SJCRH30 (cell line): ENCODE measurements around the gene COMMD10. TPM values are rescaled to one million over a fixed set of nuclear protein-coding genes. Genes with fewer than 3 reads are reported as not detected.

Source experiments
- DNase-seq, 2 experiments: peaks; one replicate each; pipeline ENCODE4 v3.0.0-alpha.2; 2015 to 2020
- H3K27ac ChIP-seq: fragments of 250-450 bp; sonication (Bioruptor Pico); 2 replicates; pipeline ENCODE4 v1.5.1; 2020; ENCODE audit warnings: mild to moderate bottlenecking, moderate library complexity
- H3K27me3 ChIP-seq: fragments of 250-450 bp; sonication (Bioruptor Pico); 2 replicates; pipeline ENCODE4 v1.5.1; 2020; ENCODE audit warnings: mild to moderate bottlenecking, moderate library complexity
- H3K36me3 ChIP-seq: fragments of 250-450 bp; sonication (Bioruptor Pico); 2 replicates; pipeline ENCODE4 v1.5.1; 2020; ENCODE audit warnings: mild to moderate bottlenecking, moderate library complexity
- H3K4me1 ChIP-seq: fragments of 250-450 bp; sonication (Bioruptor Pico); 2 replicates; pipeline ENCODE4 v1.5.1; 2020; ENCODE audit warnings: mild to moderate bottlenecking, moderate library complexity
- H3K4me3 ChIP-seq: fragments of 250-450 bp; sonication (Bioruptor Pico); 2 replicates; pipeline ENCODE4 v1.5.1; 2020; ENCODE audit warnings: mild to moderate bottlenecking, moderate library complexity
- H3K9me3 ChIP-seq: fragments of 250-450 bp; sonication (Bioruptor Pico); replicated peaks from 2 replicates; pipeline ENCODE4 v1.5.1; 2020; ENCODE audit warnings: mild to moderate bottlenecking, moderate library complexity
- total RNA-seq: library from RNA; depleted of rRNA; stranded (reverse); fragments of >200 nt; shearing (Covaris generic); gene quantifications from 2 replicates; pipeline ENCODE4 v1.2.3, GENCODE V29; 2014; rRNA removed

The COMMD10 gene
- 56.2 and 56.8 TPM in 2 replicates for total RNA-seq

DNA sequence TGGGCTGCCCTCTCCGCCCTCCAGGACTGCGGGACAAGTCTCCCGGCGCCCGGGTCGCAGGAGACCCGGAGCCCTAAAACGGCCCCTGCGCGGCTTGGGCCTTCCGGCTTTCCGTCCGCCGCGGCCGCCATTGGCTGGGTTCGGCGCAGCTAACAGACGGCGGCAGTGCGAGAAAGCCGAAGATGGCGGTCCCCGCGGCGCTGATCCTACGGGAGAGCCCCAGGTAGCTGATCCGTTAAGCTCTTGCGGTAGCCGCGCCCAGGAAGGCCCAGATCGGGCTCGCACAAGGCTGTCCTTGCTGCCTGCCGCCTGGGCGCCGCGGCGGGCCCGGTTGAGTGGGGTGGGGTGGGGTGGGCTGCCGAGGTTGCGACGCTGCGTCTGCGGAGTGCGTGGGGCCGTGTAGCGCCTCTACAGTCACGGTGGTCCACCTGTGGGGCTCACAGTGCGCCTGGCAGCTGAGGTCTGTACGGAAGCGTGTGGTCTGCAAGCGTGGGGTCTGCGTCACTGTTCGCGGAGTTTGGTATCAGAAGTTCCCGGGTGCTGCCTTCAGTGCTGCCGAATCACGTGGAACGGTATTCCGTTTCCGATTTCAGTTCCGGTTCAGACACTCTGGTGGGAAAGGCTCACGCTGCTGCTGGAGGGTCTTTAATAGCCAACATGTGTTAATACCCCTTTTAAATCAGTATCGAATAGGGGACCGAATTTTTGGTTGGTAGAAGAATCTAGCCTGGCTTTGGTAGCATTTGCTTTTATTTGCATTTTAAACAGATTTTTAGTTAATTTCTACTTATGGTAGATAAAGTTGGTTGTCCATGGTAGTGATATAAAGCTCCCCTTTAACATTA is at the start of gene COMMD10:
Gene COMMD10 (plus strand): TSS at position 155 of the 845 bp plus-strand sequence.
- Histone ChIP-seq H3K36me3 (peaks cover 8% of the 10 kb centered on the region; the same call in 1 of the 2 replicates), H3K4me3 (peak within 1 kb of the TSS; percentile 87), H3K9me3 (0 out of 2 replicates have a peak, but pooled peaks cover 6% of the 10 kb centered on the region), H3K27me3 (no peaks in the 10 kb centered on the region), H3K4me1 (no peaks in the 10 kb centered on the region), H3K27ac (peak within 1 kb of the TSS; percentile 93)
- peak; percentile 86 to 90 for DNase-seq

DNA sequence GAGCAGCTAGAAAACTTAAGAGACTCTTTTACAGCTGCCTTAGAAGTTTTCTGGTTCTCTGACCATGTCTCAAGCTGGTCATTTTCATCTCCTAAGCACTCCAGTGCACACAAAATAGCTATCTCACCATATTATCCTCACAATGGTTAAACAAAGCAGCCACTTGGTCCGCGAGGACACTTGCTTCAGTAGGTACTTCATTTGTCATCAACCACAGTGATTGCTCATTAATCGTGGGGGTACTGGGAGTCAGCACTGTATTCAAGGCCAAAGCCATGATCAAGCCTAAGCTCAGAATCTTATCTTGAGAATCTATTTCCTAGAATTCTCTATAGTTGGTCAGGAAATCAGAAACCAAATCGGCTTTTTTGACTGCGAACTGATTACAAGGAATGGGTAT is 49.7 kb upstream of the COMMD10 start:
- Histone ChIP-seq H3K27ac (no peak overlapping the region), H3K4me3 (no peak overlapping the region), H3K36me3 (no peaks in the 10 kb centered on the region), H3K9me3 (no peaks in the 10 kb centered on the region), H3K4me1 (peaks cover 12% of the 10 kb centered on the region), H3K27me3 (no peaks in the 10 kb centered on the region; the same call in 1 of the 2 replicates)
- no peak for DNase-seq

DNA sequence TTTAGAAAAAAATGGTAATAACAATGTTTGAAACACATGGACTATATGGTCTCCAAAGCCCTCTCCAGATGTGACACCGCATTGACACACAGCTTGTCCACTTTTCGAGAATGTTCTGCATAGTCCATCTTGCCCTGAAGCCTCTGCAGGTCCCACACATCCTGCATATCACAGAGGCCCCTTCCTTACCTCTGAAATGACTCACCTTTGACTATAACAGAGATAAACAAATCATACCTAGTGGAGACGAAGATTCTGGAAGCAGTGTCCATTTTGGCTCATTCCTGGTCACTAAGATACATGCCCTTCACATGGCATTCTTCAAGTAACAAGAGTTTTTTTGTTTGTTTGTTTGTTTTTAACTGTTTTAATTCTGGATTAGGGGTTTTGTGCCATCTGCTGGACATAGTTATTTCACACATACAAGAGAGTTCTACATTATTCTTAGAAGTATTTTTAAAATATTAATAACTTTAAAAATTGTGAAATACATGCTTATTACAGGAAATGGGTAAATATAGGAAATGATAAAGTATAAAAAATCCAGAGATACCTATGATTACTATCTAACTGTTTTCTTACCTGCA is 47.5 kb upstream of the COMMD10 start:
- Histone ChIP-seq H3K9me3 (no peaks in the 10 kb centered on the region), H3K27me3 (no peaks in the 10 kb centered on the region; the same call in 1 of the 2 replicates), H3K27ac (no peak overlapping the region), H3K36me3 (no peaks in the 10 kb centered on the region), H3K4me1 (no peaks in the 10 kb centered on the region), H3K4me3 (no peak overlapping the region)
- no peak for DNase-seq

DNA sequence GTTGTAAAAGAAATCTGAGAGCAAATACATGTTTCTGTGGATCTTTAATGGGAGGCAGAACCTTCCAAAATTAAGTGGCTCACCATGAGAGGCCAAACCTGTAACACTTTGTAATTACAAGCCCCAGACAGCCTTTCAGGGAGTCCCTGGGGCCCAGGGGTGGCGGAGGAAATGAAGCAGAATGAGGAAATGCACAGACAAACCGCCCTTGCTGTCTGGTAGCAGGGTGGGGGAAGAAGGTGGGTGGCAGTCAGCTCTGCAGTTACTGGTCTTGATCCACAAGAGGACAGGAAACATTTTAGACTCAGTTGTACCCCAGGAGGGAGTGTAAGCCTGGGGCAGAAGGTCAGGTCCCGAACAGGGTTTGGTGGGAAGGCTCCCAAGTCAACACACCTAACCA is 46.0 kb upstream of the COMMD10 start:
- no peaks in the 10 kb centered on the region for H3K4me1 ChIP-seq
- DNase-seq = no peak
- no peaks in the 10 kb centered on the region for H3K9me3 ChIP-seq
- H3K36me3 ChIP-seq = no peaks in the 10 kb centered on the region
- H3K27me3 ChIP-seq = no peaks in the 10 kb centered on the region; the same call in 1 of the 2 replicates
- no peak overlapping the region for H3K27ac ChIP-seq
- H3K4me3 ChIP-seq = no peak overlapping the region

DNA sequence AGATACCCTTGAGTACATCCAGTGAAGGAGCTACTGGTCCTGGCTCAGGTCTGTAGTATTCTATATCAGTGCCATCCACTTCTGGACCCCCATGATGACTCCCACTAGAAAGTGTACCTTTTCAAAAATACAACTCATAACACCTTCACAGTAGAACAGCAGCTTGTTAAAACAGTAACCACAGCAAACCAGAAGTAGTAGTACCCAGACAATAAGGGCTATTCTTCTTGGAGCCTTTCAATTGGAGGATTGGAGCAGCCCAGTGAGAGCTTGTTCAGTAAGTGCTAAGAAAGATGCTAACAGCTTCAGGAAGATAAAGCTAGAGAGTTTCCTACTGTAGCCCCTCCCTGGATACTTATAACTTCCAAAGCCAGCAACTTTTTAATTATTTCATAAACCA is 42.5 kb upstream of the COMMD10 start:
- Histone ChIP-seq H3K4me1 (peaks cover 17% of the 10 kb centered on the region), H3K9me3 (no peaks in the 10 kb centered on the region), H3K4me3 (no peak overlapping the region), H3K27ac (no peak overlapping the region), H3K27me3 (no peaks in the 10 kb centered on the region), H3K36me3 (no peaks in the 10 kb centered on the region)
- no peak for DNase-seq

DNA sequence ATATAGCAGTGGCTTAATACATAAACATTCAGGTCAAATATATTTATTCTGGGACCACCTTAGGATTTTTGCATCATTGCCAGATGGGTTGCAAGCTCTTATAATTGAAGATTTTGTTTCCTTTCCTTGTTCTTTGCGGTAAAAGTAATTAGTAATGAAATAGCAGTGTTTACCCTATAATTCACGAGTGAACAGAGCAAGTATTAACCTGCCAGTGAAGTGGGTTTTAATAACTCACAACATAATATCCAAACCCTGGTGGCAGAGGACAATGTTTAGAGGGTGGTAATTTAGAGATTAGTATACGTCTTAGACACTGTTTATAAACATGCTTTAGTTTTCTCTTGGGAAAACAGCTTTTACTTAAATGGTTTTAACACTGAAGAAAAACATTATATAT is 40.8 kb upstream of the COMMD10 start:
- no peak overlapping the region for H3K4me3 ChIP-seq
- no peaks in the 10 kb centered on the region for H3K36me3 ChIP-seq
- no peaks in the 10 kb centered on the region for H3K9me3 ChIP-seq
- H3K27me3 ChIP-seq = no peaks in the 10 kb centered on the region
- peaks cover 17% of the 10 kb centered on the region for H3K4me1 ChIP-seq
- no peak for DNase-seq
- no peak overlapping the region for H3K27ac ChIP-seq

DNA sequence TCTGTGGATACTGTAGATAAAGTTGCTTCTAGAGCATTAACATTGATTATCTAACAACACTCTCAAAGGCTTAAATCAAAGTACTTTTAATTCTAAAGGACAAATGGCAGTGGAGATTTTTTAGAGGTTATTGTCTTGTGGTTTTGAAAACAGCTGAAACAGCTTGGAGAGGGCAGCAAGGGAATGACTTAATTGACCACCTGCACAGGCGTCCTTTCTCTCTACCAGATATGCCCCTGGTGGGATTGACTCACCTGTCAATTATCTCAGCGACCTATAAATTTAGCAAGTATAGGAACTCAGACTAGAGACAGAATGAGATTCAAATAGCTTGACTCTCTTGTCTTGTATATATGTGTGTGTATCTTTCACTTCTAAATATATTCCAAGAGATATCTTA is 39.0 kb upstream of the COMMD10 start:
- H3K27me3 ChIP-seq = no peaks in the 10 kb centered on the region
- H3K4me1 ChIP-seq = peaks cover 17% of the 10 kb centered on the region
- peak; percentile 36 to 64 for DNase-seq
- no peaks in the 10 kb centered on the region for H3K36me3 ChIP-seq
- H3K27ac ChIP-seq = no peak overlapping the region
- H3K9me3 ChIP-seq = no peaks in the 10 kb centered on the region
- no peak overlapping the region for H3K4me3 ChIP-seq

DNA sequence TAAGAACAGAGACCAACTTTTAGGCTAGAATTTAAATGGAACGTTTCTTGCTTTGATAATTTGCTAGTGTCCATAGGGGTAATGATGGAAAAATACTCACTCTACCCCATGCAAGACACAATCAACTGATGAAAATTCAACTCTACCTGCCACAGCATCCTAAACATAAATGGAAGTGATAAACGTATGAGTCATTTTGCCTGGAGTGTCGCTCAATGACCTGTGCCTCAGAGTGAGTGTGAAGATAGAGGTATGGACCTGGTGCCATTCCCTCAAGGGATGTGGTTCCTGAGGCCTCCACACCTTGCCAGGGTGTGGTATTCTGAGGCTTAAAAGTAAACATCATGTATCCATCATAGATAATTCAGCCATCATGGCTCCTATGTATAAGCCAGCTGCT is 38.6 kb upstream of the COMMD10 start:
- Histone ChIP-seq H3K27me3 (no peaks in the 10 kb centered on the region), H3K36me3 (no peaks in the 10 kb centered on the region), H3K27ac (no peak overlapping the region), H3K9me3 (no peaks in the 10 kb centered on the region), H3K4me3 (no peak overlapping the region), H3K4me1 (peaks cover 17% of the 10 kb centered on the region)
- no peak for DNase-seq

DNA sequence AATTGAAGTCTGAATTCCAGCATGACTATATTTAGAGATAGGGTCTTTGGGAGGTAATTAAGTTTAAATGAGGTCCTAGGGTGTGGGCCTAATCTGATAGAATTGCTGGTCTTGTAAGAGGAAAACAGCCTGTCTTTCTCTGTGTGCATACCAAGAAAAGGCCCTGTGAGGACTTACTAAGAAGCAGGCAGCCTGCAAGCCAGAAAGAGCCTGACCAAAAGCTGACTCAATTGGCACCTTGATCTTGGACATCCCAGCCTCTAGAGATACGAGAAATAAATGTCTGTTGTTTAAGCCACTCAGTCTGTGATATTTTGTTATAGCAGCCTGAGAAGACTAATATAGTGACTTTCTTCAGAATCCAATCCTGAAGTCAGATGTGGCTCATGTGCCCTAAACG is 38.0 kb upstream of the COMMD10 start:
- Histone ChIP-seq H3K27me3 (no peaks in the 10 kb centered on the region), H3K4me1 (peaks cover 17% of the 10 kb centered on the region), H3K27ac (no peak overlapping the region), H3K9me3 (no peaks in the 10 kb centered on the region), H3K36me3 (no peaks in the 10 kb centered on the region), H3K4me3 (no peak overlapping the region)
- no peak for DNase-seq

DNA sequence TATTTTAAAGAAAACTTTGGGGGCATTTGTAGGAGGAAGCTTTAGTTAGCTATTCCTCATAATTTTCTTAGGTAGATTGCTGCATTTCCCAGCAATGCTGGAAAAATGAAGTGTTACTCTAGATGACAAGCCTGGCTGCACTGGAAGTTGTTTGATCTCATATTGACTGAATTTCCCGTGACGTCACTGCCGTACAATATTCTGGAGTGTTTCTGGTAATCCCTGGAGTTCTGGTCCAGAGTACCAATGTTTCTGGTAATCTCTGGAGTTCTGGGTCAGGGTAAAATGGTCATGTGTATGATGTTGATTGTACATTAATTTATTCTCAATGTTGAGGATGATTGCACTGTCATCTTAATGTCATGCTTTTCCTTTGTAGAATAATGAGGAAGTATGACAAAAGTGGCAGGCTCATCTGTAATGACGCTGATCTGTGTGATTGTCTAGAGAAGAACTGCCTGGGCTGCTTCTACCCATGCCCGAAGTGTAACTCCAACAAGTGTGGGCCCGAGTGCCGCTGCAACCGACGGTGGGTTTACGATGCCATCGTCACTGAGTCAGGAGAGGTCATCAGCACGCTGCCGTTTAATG is 26.4 kb upstream of the COMMD10 start:
- DNase-seq = no peak
- Histone ChIP-seq H3K27me3 (0 out of 2 replicates have a peak, but pooled peaks cover 2% of the 10 kb centered on the region), H3K27ac (no peak overlapping the region), H3K4me1 (peaks cover 4% of the 10 kb centered on the region; the same call in 1 of the 2 replicates), H3K36me3 (no peaks in the 10 kb centered on the region), H3K9me3 (no peaks in the 10 kb centered on the region), H3K4me3 (no peak overlapping the region)

DNA sequence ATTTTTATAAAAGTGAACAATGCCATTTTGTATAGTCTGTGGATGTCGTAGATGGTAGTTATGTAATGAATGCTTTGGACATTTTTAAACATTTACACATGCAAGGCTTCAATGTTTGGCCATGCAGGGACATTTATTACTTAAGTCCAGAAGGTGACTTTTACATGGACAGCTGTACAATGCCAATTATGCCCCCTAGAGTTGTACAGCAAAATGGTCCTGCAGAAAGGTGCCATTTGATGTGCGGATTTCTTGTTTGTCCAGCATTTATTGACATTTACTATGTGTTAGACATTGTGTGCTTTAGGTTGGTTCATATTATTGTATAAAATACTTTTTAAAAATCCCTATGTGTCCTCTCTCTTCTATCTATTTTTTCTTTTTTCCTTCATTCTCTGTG is 22.5 kb upstream of the COMMD10 start:
- H3K4me3 ChIP-seq = no peak overlapping the region
- H3K36me3 ChIP-seq = no peaks in the 10 kb centered on the region
- H3K4me1 ChIP-seq = peaks cover 4% of the 10 kb centered on the region; the same call in 1 of the 2 replicates
- H3K9me3 ChIP-seq = no peaks in the 10 kb centered on the region
- H3K27ac ChIP-seq = no peak overlapping the region
- DNase-seq = no peak
- 0 out of 2 replicates have a peak, but pooled peaks cover 2% of the 10 kb centered on the region for H3K27me3 ChIP-seq

DNA sequence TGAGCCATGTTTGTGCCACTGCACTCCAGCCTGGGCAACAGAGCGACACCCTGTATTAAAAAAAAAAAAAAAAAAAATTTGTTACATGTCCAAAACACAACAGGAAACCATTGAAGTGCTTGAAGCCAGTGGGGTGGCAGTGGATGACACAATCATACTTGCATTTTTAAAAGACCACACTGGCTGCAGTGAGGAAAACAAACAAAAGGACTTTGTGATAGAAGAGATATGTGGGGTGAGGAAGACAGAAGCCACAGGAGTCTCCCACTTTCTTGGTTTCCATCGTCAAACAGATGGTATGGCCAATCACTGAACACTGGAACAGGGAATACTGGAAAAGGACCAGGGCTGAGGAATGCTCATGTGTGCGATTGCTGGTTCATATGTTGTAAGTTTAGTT is 20.9 kb upstream of the COMMD10 start:
- no peaks in the 10 kb centered on the region for H3K9me3 ChIP-seq
- DNase-seq = peak; percentile 53 to 69
- H3K36me3 ChIP-seq = no peaks in the 10 kb centered on the region
- H3K27me3 ChIP-seq = 0 out of 2 replicates have a peak, but pooled peaks cover 2% of the 10 kb centered on the region
- H3K4me3 ChIP-seq = no peak overlapping the region
- no peak overlapping the region for H3K27ac ChIP-seq
- peaks cover 4% of the 10 kb centered on the region; the same call in 1 of the 2 replicates for H3K4me1 ChIP-seq

DNA sequence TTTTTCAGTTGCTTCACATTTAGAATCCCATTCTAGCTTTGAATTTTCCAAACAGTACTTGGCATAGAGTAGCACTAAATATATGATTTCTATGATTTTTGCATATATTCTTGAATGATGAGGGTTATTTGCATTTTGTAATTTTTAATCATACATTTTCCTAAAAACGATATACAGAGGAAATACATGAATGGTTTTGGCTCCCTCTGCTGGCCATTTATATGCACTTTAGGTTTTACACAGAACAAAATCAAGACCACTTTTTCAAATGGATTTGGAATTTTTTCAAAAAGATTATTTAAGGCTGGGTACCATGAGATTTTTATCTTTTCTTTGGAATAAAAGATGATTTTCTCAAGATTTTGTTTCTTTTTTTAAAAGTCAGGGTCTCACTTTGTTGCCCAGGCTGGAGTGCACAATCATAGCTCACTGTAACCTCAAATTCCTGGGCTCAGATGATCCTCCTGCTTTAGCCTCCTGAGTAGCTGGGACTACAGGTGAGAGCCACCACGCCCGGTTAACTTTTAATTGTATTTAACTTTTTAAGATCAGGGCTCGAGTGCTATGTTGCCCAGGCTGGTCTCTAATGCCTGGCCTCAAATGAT is 16.7 kb upstream of the COMMD10 start:
- Histone ChIP-seq H3K27me3 (no peaks in the 10 kb centered on the region), H3K27ac (no peak overlapping the region), H3K4me1 (no peaks in the 10 kb centered on the region; the same call in 1 of the 2 replicates), H3K4me3 (no peak overlapping the region), H3K36me3 (no peaks in the 10 kb centered on the region), H3K9me3 (no peaks in the 10 kb centered on the region)
- peak; percentile 33 to 79 for DNase-seq

DNA sequence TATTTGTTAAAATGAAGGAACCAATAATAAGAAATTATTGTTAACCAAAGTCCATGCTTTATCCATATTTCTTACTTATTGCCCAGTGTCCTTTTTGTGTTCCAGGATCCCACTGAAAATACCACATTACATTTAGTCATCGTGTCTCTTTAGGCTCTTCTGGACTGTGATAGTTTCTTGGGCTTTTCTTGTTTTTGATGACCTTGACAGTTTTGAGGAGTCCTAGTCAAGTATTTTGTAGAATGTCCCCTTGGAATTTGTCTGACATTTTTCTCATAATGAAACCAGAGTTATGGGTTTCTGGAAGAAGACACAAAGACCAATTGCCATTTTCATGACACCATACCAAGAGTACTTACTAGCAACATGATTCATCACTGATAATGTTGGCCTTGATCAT is 13.6 kb upstream of the COMMD10 start:
- H3K27me3 ChIP-seq = no peaks in the 10 kb centered on the region

More for the DNA sequence above, 13.6 kb upstream of the COMMD10 start:
- Histone ChIP-seq H3K4me1 (peaks cover 7% of the 10 kb centered on the region), H3K4me3 (no peak overlapping the region), H3K9me3 (no peaks in the 10 kb centered on the region), H3K36me3 (no peaks in the 10 kb centered on the region), H3K27ac (no peak overlapping the region)
- no peak for DNase-seq
